ENCODE measurements around the gene ZNRF1. TPM values are rescaled to one million over a fixed set of nuclear protein-coding genes. Genes with fewer than 3 reads are reported as not detected.
A peak's percentile ranks its signal among the peaks of the same experiment; 100 is the strongest.

Gene ZNRF1
- total and polyA plus RNA-seq, 8 donors = 5.3 to 11.4 (median 7.9) TPM

- no peak overlapping the region for H3K27ac ChIP-seq
- H3K27me3 ChIP-seq = no peaks in the 10 kb centered on the region
- H3K36me3 ChIP-seq = no peaks in the 10 kb centered on the region
- H3K9me3 ChIP-seq = no peaks in the 10 kb centered on the region
- FAIRE-seq = no peak
- 93 to 95% methylated on average over 23 of the region's 23 CpGs for WGBS, 2 donors
- no peak overlapping the region for H3K4me3 ChIP-seq
- no peak for ATAC-seq
- no peak for DNase-seq
- intact Hi-C loops (cut with DNase I) = no loop called here
- H3K4me1 ChIP-seq = peaks cover 0 to 19% (median 18%) of the 10 kb centered on the region in 3 donors
- TF ChIP-seq, protein P1, sequence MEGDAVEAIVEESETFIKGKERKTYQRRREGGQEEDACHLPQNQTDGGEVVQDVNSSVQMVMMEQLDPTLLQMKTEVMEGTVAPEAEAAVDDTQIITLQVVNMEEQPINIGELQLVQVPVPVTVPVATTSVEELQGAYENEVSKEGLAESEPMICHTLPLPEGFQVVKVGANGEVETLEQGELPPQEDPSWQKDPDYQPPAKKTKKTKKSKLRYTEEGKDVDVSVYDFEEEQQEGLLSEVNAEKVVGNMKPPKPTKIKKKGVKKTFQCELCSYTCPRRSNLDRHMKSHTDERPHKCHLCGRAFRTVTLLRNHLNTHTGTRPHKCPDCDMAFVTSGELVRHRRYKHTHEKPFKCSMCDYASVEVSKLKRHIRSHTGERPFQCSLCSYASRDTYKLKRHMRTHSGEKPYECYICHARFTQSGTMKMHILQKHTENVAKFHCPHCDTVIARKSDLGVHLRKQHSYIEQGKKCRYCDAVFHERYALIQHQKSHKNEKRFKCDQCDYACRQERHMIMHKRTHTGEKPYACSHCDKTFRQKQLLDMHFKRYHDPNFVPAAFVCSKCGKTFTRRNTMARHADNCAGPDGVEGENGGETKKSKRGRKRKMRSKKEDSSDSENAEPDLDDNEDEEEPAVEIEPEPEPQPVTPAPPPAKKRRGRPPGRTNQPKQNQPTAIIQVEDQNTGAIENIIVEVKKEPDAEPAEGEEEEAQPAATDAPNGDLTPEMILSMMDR (IDR thresholded peaks at IDR 0.05) = no peak
Measured at GRCh38 chr16:75093598-75094540, 95.0 kb downstream of the ZNRF1 start.

DNA sequence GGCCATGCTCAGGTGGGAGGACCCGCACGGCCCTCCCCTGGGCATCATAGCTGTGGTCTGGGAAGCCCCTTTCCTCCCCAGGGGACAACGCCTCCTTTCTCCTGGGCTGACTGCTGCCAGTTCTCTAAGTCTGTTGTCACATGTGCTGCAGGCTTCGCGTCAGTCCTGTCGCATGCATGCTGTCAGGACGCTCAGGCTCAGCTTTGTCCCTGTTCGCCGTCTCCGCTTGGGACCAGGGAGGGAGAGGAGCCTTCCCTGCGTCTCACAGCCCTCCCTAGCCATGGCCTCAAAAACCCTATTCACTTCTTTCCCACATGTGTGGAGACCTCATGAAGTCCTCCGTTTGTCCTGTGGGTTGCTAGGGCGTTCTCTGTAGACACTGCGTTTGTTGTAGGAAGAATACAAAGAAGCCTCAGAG lies 96.4 kb downstream of the ZNRF1 start:
- TF ChIP-seq, protein P1 (IDR thresholded peaks at IDR 0.05) = no peak
- FAIRE-seq (no peak), DNase-seq (no peak), ATAC-seq (no peak)
- H3K27ac ChIP-seq = no peak overlapping the region
- 95 to 97% methylated on average over 14 of the region's 14 CpGs for WGBS, 2 donors
- H3K4me1 ChIP-seq = peaks cover 0 to 19% (median 18%) of the 10 kb centered on the region in 3 donors
- H3K4me3 ChIP-seq = no peak overlapping the region
- no peaks in the 10 kb centered on the region for H3K27me3 ChIP-seq
- H3K9me3 ChIP-seq = no peaks in the 10 kb centered on the region
- no peaks in the 10 kb centered on the region for H3K36me3 ChIP-seq
- intact Hi-C loops (cut with DNase I) = no loop called here

DNA sequence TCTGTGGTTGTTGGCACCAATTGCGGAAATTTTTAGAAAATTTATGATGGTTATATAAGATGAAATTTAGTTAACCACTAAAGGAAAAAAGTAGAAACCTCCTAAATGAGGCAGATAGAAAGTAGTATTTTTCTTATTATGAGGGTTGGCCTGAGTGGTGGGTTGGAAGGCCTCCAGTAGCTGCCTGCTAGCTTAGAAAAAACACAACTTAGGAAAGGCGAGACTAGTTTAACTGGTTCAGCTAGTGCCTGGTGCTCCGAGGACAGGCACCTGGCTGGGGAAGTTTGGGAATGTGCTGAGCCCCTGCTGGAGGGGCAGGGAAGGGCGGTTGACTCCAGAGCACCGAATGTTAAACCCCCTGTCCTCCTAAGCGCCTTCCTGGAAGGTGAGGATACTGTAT lies 97.8 kb downstream of the ZNRF1 start:
- Histone ChIP-seq H3K4me1 (peaks cover 0 to 19% (median 18%) of the 10 kb centered on the region in 3 donors), H3K27me3 (no peaks in the 10 kb centered on the region), H3K9me3 (no peaks in the 10 kb centered on the region), H3K36me3 (no peaks in the 10 kb centered on the region), H3K27ac (peak overlapping the region in 3 of 4 donors; percentile 17 to 54 (median 31)), H3K4me3 (no peak overlapping the region)
- peak; percentile 79 to 89 (median 85) for ATAC-seq
- DNase-seq = peak in 4 of 6 donors; percentile 58 to 71 (median 64)
- intact Hi-C loops (cut with DNase I) = no loop called here
- no peak for FAIRE-seq
- 21 to 28% methylated on average over 6 of the region's 6 CpGs for WGBS, 2 donors
- TF ChIP-seq, protein P1 (IDR thresholded peaks at IDR 0.05) = peak in 2 of 4 donors; percentile 22 to 34

- H3K36me3 ChIP-seq = no peaks in the 10 kb centered on the region
- H3K27me3 ChIP-seq = no peaks in the 10 kb centered on the region
- WGBS, 2 donors = 83 to 85% methylated on average over 10 of the region's 10 CpGs
- intact Hi-C loops (cut with DNase I) = no loop called here
- no peak overlapping the region for H3K4me3 ChIP-seq
- peaks cover 0 to 19% (median 18%) of the 10 kb centered on the region in 3 donors for H3K4me1 ChIP-seq
- DNase-seq = no peak
- no peaks in the 10 kb centered on the region for H3K9me3 ChIP-seq
- no peak for FAIRE-seq
- H3K27ac ChIP-seq = peak overlapping the region in 3 of 4 donors; percentile 17 to 54 (median 31)
- TF ChIP-seq, protein P1 (IDR thresholded peaks at IDR 0.05) = no peak
- ATAC-seq = no peak
Measured at GRCh38 chr16:75097191-75097761, 98.5 kb downstream of the ZNRF1 start.
